HEK293 (cell line): ENCODE data around the gene PRPH2.

Experiments
- MEIS1 ChIP-seq: sonication (generic); formaldehyde crosslinking; IDR thresholded peaks from 2 replicates; pipeline ENCODE4 v1.8.1; 2022; ENCODE audit warnings: missing genetic modification reagents, mild to moderate bottlenecking, borderline replicate concordance
- MZF1 ChIP-seq: fragments of 450-650 bp; formaldehyde crosslinking; IDR thresholded peaks from 2 replicates; pipeline ENCODE4 v1.5.1; 2017; ENCODE audit warnings: missing biosample characterization, missing genetic modification characterization, borderline replicate concordance
- OVOL3 ChIP-seq: fragments of 450-650 bp; formaldehyde crosslinking; IDR thresholded peaks from 2 replicates; pipeline ENCODE4 v1.5.1; 2016; ENCODE audit warnings: missing biosample characterization, missing genetic modification characterization
- SP3 ChIP-seq: fragments of 450-650 bp; formaldehyde crosslinking; IDR thresholded peaks from 2 replicates; pipeline ENCODE4 v1.5.1; 2016; ENCODE audit warnings: missing biosample characterization, missing genetic modification characterization
- ZBTB21 ChIP-seq: fragments of 450-650 bp; formaldehyde crosslinking; IDR thresholded peaks from 2 replicates; pipeline ENCODE4 v1.5.1; 2017; ENCODE audit warnings: missing biosample characterization, missing genetic modification characterization
- ZFHX2 ChIP-seq: fragments of 450-650 bp; formaldehyde crosslinking; conservative IDR thresholded peaks from 2 replicates; pipeline ENCODE4 v1.5.1; 2016; ENCODE audit warnings: missing biosample characterization, missing genetic modification characterization
- ZNF112 ChIP-seq: fragments of 450-650 bp; formaldehyde crosslinking; IDR thresholded peaks from 2 replicates; pipeline ENCODE4 v1.5.0; 2017; ENCODE audit warnings: missing biosample characterization, missing genetic modification characterization
- ZNF341 ChIP-seq: fragments of 450-650 bp; formaldehyde crosslinking; IDR thresholded peaks from 2 replicates; pipeline ENCODE4; 2016; ENCODE audit warnings: low read depth, missing biosample characterization, missing genetic modification characterization
- ZNF433 ChIP-seq: fragments of 450-650 bp; formaldehyde crosslinking; IDR thresholded peaks from 2 replicates; pipeline ENCODE4 v1.5.1; 2016; ENCODE audit warnings: missing biosample characterization, missing genetic modification characterization, low read depth
- ZNF510 ChIP-seq: fragments of 450-650 bp; formaldehyde crosslinking; IDR thresholded peaks from 2 replicates; pipeline ENCODE4 v1.5.1; 2018; ENCODE audit warnings: mild to moderate bottlenecking, missing genetic modification characterization, missing biosample characterization; ENCODE audit not compliant: insufficient replicate concordance
- ZNF555 ChIP-seq: fragments of 450-650 bp; formaldehyde crosslinking; conservative IDR thresholded peaks from 2 replicates; pipeline ENCODE4 v1.5.1; 2017; ENCODE audit warnings: missing biosample characterization, mild to moderate bottlenecking, missing genetic modification characterization, inconsistent platforms
- ZNF561 ChIP-seq: fragments of 450-650 bp; IDR thresholded peaks from 2 replicates; pipeline ENCODE4 v1.5.1; 2018; ENCODE audit warnings: missing biosample characterization, missing genetic modification characterization, borderline replicate concordance
- ZNF585B ChIP-seq: fragments of 450-650 bp; formaldehyde crosslinking; IDR thresholded peaks from 2 replicates; pipeline ENCODE4 v1.5.1; 2016; ENCODE audit warnings: missing biosample characterization, missing genetic modification characterization
- ZNF624 ChIP-seq: fragments of 450-650 bp; formaldehyde crosslinking; IDR thresholded peaks from 2 replicates; pipeline ENCODE4 v1.5.1; 2017; ENCODE audit warnings: missing biosample characterization, missing genetic modification characterization
- ZNF629 ChIP-seq: fragments of 450-650 bp; formaldehyde crosslinking; IDR thresholded peaks from 2 replicates; pipeline ENCODE4 v1.5.1; 2017; ENCODE audit warnings: missing biosample characterization, missing genetic modification characterization
- ZNF777 ChIP-seq: fragments of 450-650 bp; formaldehyde crosslinking; IDR thresholded peaks from 2 replicates; pipeline ENCODE4 v1.5.1; 2017; ENCODE audit warnings: missing biosample characterization, missing genetic modification characterization, borderline replicate concordance
- TF ChIP-seq, protein P1 (sequence below): fragments of 450-650 bp; formaldehyde crosslinking; IDR thresholded peaks from 2 replicates; pipeline ENCODE4 v1.5.1; 2016; ENCODE audit warnings: missing biosample characterization, missing genetic modification characterization
- TF ChIP-seq, protein P2 (sequence below): fragments of 450-650 bp; formaldehyde crosslinking; conservative IDR thresholded peaks from 2 replicates; pipeline ENCODE4 v1.5.1; 2016; ENCODE audit warnings: low read depth, missing biosample characterization, missing genetic modification characterization
- TF ChIP-seq, protein P3 (sequence below): fragments of 450-650 bp; formaldehyde crosslinking; IDR thresholded peaks from 2 replicates; pipeline ENCODE4 v1.5.1; 2016; ENCODE audit warnings: missing biosample characterization, missing genetic modification characterization
- TF ChIP-seq, protein P4 (sequence below): fragments of 450-650 bp; formaldehyde crosslinking; IDR thresholded peaks from 2 replicates; pipeline ENCODE4 v1.5.1; 2016; ENCODE audit warnings: missing biosample characterization, missing genetic modification characterization
- TF ChIP-seq, protein P5 (sequence below): fragments of 450-650 bp; formaldehyde crosslinking; conservative IDR thresholded peaks from 2 replicates; pipeline ENCODE4 v1.5.1; 2016; ENCODE audit warnings: low read depth, missing biosample characterization, missing genetic modification characterization

PRPH2 gene

DNA sequence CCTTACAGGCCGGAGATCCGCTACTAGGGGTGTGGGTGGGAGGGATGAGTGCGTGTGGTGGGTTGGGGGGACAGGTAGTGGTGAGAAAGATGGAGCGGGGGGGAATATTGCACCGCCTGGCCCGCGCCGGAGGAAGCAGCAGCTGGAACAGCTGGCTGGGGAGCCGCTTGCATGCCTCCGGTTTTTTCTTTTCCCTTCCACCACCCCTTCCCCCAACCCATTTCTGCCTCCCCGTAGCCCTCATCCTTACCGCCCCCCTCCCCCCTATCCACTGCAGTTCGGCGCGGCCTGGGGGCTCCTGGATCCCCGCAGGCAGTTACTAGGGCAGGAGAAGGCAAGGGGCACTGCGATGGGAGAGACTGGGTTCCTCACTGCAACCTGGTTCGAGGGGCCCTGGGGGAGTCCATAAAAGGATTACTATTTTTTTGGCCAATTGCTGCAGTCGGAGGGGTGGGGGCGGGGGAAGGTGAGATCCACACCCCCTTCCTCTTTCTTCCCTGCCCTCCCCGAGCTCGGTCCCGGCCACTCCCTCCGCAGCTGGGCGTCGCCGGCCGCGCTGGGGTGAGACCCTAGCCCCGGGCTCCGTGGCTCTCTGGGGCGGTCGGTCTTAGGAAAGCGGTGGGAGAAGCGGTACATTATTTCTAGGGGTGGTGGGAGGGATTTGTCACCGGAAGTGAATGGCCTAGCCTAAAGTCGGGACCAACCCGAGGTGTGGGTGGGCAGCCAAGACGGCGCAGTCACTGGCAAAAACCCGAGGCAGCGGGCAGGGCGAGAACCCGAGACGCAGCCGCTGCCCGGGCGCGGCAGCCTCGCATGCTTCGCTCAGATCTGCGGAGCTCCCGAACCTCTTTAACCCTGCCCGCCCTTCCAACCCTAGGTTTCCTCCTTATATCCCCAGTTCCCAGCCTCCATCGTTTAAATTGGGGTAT is 24.3 kb upstream of the PRPH2 start (continued):
- TF ChIP-seq SP3 (tag by site-specific recombination) (peak; percentile 84), ZNF777 (no peak), ZNF624 (no peak), ZNF629 (tag by site-specific recombination) (peak; percentile 38), OVOL3 (no peak), ZNF585B (tag by site-specific recombination) (no peak), ZNF510 (tag by site-specific recombination) (no peak), ZNF561 (tag by site-specific recombination) (peak; percentile 76; the same call in 1 of the 2 replicates), ZNF341 (peak; percentile 98), ZNF112 (tag by site-specific recombination) (no peak), ZNF433 (tag by site-specific recombination) (no peak), ZBTB21 (tag by site-specific recombination) (0 out of 2 replicates have a peak, but pooled peaks have one; percentile 28), ZFHX2 (tag by site-specific recombination) (peak; percentile 53), ZNF555 (tag by site-specific recombination) (no peak), MEIS1 (CRISPR knock-in tag) (no peak), MZF1 (tag by site-specific recombination) (no peak)
- TF ChIP-seq, protein P1, sequence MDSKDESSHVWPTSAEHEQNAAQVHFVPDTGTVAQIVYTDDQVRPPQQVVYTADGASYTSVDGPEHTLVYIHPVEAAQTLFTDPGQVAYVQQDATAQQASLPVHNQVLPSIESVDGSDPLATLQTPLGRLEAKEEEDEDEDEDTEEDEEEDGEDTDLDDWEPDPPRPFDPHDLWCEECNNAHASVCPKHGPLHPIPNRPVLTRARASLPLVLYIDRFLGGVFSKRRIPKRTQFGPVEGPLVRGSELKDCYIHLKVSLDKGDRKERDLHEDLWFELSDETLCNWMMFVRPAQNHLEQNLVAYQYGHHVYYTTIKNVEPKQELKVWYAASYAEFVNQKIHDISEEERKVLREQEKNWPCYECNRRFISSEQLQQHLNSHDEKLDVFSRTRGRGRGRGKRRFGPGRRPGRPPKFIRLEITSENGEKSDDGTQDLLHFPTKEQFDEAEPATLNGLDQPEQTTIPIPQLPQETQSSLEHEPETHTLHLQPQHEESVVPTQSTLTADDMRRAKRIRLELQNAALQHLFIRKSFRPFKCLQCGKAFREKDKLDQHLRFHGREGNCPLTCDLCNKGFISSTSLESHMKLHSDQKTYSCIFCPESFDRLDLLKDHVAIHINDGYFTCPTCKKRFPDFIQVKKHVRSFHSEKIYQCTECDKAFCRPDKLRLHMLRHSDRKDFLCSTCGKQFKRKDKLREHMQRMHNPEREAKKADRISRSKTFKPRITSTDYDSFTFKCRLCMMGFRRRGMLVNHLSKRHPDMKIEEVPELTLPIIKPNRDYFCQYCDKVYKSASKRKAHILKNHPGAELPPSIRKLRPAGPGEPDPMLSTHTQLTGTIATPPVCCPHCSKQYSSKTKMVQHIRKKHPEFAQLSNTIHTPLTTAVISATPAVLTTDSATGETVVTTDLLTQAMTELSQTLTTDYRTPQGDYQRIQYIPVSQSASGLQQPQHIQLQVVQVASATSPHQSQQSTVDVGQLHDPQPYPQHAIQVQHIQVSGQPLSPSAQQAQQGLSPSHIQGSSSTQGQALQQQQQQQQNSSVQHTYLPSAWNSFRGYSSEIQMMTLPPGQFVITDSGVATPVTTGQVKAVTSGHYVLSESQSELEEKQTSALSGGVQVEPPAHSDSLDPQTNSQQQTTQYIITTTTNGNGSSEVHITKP (tag by site-specific recombination) = peak; percentile 99
- TF ChIP-seq, protein P2, sequence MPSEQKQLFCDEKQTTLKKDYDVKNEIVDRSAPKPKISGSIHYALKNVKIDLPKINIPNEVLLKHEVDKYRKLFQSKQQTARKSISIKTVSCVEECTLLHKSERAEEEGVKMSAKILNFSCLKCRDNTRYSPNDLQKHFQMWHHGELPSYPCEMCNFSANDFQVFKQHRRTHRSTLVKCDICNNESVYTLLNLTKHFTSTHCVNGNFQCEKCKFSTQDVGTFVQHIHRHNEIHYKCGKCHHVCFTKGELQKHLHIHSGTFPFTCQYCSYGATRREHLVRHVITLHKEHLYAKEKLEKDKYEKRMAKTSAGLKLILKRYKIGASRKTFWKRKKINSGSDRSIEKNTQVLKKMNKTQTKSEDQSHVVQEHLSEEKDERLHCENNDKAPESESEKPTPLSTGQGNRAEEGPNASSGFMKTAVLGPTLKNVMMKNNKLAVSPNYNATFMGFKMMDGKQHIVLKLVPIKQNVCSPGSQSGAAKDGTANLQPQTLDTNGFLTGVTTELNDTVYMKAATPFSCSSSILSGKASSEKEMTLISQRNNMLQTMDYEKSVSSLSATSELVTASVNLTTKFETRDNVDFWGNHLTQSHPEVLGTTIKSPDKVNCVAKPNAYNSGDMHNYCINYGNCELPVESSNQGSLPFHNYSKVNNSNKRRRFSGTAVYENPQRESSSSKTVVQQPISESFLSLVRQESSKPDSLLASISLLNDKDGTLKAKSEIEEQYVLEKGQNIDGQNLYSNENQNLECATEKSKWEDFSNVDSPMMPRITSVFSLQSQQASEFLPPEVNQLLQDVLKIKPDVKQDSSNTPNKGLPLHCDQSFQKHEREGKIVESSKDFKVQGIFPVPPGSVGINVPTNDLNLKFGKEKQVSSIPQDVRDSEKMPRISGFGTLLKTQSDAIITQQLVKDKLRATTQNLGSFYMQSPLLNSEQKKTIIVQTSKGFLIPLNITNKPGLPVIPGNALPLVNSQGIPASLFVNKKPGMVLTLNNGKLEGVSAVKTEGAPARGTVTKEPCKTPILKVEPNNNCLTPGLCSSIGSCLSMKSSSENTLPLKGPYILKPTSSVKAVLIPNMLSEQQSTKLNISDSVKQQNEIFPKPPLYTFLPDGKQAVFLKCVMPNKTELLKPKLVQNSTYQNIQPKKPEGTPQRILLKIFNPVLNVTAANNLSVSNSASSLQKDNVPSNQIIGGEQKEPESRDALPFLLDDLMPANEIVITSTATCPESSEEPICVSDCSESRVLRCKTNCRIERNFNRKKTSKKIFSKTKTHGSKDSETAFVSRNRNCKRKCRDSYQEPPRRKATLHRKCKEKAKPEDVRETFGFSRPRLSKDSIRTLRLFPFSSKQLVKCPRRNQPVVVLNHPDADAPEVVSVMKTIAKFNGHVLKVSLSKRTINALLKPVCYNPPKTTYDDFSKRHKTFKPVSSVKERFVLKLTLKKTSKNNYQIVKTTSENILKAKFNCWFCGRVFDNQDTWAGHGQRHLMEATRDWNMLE (tag by site-specific recombination) = peak; percentile 41; the same call in 1 of the 2 replicates
- TF ChIP-seq, protein P3, sequence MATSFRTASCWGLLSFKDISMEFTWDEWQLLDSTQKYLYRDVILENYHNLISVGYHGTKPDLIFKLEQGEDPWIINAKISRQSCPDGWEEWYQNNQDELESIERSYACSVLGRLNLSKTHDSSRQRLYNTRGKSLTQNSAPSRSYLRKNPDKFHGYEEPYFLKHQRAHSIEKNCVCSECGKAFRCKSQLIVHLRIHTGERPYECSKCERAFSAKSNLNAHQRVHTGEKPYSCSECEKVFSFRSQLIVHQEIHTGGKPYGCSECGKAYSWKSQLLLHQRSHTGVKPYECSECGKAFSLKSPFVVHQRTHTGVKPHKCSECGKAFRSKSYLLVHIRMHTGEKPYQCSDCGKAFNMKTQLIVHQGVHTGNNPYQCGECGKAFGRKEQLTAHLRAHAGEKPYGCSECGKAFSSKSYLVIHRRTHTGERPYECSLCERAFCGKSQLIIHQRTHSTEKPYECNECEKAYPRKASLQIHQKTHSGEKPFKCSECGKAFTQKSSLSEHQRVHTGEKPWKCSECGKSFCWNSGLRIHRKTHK (tag by site-specific recombination) = no peak
- TF ChIP-seq, protein P4, sequence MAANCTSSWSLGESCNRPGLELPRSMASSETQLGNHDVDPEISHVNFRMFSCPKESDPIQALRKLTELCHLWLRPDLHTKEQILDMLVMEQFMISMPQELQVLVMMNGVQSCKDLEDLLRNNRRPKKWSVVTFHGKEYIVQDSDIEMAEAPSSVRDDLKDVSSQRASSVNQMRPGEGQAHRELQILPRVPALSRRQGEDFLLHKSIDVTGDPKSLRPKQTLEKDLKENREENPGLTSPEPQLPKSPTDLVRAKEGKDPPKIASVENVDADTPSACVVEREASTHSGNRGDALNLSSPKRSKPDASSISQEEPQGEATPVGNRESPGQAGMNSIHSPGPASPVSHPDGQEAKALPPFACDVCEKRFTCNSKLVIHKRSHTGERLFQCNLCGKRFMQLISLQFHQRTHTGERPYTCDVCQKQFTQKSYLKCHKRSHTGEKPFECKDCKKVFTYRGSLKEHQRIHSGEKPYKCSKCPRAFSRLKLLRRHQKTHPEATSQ = no peak
- TF ChIP-seq, protein P5, sequence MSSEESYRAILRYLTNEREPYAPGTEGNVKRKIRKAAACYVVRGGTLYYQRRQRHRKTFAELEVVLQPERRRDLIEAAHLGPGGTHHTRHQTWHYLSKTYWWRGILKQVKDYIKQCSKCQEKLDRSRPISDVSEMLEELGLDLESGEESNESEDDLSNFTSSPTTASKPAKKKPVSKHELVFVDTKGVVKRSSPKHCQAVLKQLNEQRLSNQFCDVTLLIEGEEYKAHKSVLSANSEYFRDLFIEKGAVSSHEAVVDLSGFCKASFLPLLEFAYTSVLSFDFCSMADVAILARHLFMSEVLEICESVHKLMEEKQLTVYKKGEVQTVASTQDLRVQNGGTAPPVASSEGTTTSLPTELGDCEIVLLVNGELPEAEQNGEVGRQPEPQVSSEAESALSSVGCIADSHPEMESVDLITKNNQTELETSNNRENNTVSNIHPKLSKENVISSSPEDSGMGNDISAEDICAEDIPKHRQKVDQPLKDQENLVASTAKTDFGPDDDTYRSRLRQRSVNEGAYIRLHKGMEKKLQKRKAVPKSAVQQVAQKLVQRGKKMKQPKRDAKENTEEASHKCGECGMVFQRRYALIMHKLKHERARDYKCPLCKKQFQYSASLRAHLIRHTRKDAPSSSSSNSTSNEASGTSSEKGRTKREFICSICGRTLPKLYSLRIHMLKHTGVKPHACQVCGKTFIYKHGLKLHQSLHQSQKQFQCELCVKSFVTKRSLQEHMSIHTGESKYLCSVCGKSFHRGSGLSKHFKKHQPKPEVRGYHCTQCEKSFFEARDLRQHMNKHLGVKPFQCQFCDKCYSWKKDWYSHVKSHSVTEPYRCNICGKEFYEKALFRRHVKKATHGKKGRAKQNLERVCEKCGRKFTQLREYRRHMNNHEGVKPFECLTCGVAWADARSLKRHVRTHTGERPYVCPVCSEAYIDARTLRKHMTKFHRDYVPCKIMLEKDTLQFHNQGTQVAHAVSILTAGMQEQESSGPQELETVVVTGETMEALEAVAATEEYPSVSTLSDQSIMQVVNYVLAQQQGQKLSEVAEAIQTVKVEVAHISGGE (tag by site-specific recombination) = peak; percentile 53; the same call in 1 of the 2 replicates
